GM18951 (cell line): ENCODE data around the gene KAT6B.

Experiments used
- POLR2A ChIP-seq: IDR thresholded peaks from 4 replicates; pipeline ENCODE4 v1.6.1; 2011; ENCODE audit warnings: mild to moderate bottlenecking; ENCODE audit not compliant: insufficient read length, insufficient read depth; ENCODE audit errors: extremely low read depth
- in situ Hi-C: fragments of 300-500 bp; cut with MboI; formaldehyde crosslinking; loops from one replicate; pipeline ENCODE4 v1.12.0; 2022; ENCODE audit warnings: low sequenced_read_pairs, mixed read lengths, inconsistent platforms; ENCODE audit not compliant: unreplicated experiment

The KAT6B gene

GRCh38 chr10:75028049-75028448, 201.6 kb downstream of the KAT6B start:
- in situ Hi-C loops: no loop called here
- TF ChIP-seq POLR2A: no peak

DNA sequence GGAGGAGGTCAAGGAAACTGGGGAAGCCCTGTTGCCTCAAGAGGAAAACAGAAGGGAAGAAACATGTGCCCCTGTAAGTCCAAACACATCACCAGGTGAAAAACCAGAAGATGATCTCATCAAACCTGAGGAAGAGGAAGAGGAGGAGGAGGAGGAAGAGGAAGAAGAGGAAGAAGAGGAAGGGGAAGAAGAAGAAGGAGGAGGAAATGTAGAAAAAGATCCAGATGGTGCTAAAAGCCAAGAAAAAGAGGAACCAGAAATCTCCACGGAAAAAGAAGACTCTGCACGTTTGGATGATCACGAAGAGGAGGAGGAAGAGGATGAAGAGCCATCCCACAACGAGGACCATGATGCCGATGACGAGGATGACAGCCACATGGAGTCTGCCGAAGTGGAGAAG, 202.3 kb downstream of the KAT6B start:
- in situ Hi-C loops: no loop called here
- TF ChIP-seq POLR2A: no peak

DNA sequence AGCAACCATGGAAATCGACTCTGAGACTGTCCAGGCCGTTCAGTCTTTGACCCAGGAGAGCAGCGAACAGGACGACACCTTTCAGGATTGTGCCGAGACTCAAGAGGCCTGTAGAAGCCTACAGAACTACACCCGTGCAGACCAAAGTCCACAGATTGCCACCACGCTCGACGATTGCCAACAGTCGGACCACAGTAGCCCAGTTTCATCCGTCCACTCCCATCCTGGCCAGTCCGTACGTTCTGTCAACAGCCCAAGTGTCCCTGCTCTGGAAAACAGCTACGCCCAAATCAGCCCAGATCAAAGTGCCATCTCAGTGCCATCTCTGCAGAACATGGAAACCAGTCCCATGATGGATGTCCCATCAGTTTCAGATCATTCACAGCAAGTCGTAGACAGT, 203.0 kb downstream of the KAT6B start:
- TF ChIP-seq POLR2A: no peak
- in situ Hi-C loops: no loop called here

DNA sequence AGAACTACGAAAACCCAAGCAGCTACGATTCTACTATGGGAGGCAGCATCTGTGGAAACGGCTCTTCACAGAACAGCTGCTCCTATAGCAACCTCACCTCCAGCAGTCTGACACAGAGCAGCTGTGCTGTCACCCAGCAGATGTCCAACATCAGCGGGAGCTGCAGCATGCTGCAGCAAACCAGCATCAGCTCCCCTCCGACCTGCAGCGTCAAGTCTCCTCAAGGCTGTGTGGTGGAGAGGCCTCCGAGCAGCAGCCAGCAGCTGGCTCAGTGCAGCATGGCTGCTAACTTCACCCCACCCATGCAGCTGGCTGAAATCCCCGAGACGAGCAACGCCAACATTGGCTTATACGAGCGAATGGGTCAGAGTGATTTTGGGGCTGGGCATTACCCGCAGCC, 203.5 kb downstream of the KAT6B start:
- no peak for TF ChIP-seq POLR2A
- in situ Hi-C loops: no loop called here

GRCh38 chr10:75030371-75030770, 204.0 kb downstream of the KAT6B start:
- in situ Hi-C loops: no loop called here
- TF ChIP-seq POLR2A: no peak

DNA sequence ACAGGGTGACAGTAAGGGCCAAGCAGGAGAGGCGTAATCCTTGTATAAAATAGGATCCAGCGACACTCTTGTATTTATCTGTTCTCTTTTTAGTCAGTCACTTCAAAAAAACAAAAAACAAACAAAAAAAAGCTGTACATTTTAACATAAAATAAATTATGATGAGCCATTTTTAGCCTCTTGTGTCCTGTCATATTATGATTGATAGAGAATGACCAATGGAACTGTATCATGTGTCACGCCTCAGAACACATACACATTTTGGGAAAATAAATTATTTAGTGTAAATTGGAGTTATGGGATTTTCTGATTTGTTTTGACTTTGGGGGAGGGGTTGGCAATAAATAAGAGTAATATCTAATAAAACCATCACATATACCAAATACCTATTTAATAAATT, 205.7 kb downstream of the KAT6B start:
- TF ChIP-seq POLR2A: no peak
- in situ Hi-C loops: no loop called here

DNA sequence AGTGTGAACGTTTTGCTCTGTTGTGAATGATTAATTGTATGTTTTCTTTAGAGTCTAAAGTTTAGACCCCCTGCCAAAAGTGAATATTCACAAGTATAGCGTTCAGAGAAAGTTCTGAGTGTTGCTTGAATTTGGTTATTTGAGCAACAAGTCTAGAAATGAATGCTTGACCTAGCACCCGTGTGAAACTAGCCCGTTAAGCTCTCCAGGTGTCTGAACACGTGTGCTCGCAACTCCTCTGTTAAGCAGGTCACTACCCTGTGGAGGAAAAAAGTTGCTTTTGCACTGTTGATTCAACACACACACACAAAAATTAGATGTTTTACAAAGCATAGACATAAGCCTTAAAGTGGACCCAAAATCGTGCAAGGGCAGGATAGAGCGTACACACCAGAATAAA, 206.4 kb downstream of the KAT6B start:
- TF ChIP-seq POLR2A: no peak
- in situ Hi-C loops: no loop called here

GRCh38 chr10:75033399-75034130, 207.2 kb downstream of the KAT6B start:
- in situ Hi-C loops: no loop called here
- no peak for TF ChIP-seq POLR2A

DNA sequence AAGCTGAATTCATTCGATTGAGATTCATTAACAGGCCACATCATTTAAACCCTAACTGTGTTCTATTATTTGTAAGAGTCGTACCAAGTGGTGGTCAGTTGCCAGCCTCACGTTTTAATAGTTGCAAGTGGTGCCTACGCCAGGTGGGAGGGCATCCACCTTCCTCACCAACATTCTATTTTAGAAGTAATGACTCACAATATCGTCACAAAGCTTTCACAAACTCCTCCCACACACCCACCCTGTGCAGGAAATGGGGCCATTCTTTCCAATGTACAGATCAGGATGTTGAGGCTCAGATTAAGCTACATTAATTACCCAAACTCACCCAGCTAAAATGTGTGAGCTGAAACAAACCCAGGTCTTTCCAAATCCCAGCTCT, 207.7 kb downstream of the KAT6B start:
- no peak for TF ChIP-seq POLR2A
- in situ Hi-C loops: no loop called here

DNA sequence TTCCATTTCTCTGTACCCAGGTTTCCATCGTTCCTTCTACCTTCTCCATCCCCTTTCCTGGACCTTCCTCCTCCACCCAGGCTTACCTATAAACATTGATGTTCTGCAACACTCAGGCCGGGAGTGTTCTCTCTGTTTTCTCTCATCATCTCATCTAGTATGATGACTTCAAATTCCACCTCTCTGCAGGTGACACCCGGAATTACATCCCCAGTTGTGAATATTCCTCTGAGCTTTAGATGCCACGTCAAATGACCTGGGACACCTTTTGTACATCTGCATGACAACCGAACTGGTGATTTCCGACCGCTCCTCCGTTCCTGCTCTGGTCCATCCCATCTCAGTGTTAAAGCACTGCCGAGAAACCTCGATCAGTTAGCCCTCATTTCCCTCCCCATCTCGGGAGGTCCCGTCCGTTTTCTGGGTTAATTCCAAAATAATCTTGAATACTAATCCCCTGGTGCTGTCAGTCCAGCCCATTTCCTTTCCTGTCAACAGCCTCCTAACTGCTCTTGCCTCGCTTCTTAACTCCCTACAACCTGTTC, 208.4 kb downstream of the KAT6B start:
- no peak for TF ChIP-seq POLR2A
- in situ Hi-C loops: no loop called here

DNA sequence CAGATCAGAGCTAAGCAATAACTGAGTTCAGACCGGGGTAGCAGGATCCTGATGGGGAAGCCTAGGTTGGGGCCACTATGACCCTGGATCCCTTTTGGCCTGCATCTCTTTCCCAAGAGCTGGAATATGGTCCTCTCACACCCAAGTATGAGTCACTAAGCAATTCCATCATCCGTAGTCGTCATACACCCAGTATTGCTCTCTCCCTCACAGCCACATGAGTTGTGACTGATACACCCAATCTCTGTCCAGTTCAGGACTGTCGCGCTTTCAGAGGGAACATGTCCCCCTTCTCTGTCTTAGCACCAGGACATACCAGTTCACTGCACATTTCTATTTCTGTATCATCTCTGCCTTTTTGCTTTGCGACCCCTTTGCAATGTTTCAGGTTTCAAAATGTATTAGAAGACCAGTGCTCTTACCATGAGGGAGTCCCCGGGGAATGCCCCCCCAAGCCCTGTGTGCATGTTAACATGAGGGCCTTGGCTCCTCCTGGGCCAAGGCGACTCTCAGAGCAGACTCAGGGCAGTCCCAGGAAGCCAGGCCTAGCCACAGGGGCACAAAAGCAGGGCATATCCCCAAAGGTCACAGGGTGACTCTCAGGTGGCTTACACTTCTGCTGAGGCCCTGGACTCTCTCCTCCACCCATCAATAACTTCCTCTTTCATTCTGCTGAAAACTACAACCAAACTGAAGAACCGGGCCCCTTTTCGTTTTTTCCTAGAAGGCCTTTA, 209.7 kb downstream of the KAT6B start:
- in situ Hi-C loops: no loop called here
- no peak for TF ChIP-seq POLR2A

DNA sequence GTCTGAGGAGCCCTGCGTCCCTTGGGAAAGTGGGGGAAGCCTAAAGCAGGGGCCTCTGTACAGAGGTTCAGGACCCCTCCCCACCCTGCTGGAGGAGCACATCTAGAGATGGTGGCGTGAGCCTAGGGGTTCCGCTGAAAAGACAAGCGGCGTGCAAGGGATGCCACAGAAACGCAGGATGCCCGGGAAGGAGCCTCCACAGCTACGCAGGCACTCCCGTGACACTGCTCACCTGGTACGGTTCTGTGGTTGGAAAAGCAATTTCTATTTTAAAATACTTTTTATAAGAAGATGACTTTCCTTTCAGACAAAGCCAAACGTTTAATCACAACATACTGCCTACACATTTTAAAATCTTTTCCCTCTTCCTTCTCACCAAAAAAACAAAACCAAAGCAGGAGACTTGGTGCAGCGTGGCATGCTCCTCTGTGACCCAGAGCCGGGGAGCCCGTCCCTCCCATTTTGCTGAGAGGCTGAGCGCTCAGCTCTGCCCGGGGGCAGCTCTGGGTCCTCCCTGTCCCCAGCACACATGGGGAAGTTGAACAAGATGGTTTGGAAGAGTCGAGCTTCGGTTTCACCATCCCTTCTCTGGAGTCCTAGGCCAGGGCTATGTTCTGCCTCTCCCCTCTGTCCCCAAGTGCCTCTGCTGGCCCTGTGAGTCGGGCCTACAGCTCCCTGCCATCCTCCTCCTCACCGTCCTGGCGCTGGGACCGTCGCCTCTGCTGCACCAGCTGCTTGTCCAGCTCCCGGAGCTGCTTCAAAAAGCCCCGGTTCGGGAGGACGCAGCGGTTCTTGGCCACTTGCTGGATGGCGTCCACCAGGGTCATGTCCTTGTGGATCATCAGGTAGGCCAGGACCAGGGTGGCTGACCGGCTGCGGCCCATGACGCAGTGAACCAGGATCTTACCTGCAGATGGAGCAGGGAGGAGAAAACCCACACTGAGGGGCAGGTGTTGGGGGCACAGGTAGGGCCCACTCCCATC, 211.1 kb downstream of the KAT6B start:
- in situ Hi-C loops: no loop called here
- no peak for TF ChIP-seq POLR2A

DNA sequence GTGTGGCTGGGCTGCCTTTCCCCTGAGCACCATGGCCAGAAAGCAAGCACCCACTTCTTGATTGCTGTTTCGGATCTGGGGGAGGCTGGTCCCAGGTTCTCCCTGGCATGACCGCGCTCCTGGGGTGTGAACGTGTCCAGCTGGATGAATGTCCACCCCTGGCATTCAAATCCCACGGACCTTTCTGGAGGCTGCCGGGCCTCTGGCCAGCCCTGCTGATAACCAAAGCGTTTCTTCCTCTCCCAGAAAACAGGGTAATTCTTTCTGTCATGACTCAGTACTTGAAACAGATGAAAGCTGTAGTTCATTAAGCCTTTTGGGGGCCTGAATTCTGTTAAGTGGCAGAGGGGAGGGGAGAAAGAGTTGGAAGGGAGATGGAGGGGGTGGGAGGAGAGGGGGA, 211.9 kb downstream of the KAT6B start:
- no peak for TF ChIP-seq POLR2A
- in situ Hi-C loops: no loop called here
